Transverse colon (tissue), 4 donors: Measurements from ENCODE around the gene MEX3A.

Source experiments
- EP300 ChIP-seq: sonication (generic); formaldehyde crosslinking; IDR thresholded peaks from one replicate; pipeline ENCODE4 v1.6.1; 2017; ENCODE audit warnings: antibody characterized with exemption, low read depth
- POLR2A ChIP-seq: fragments of 450-650 bp; IDR thresholded peaks from one replicate; pipeline ENCODE4 v1.6.1; 2016; ENCODE audit warnings: antibody characterized with exemption, mild to moderate bottlenecking, moderate library complexity
- POLR2AphosphoS5 ChIP-seq, 3 donors: sonication (generic); formaldehyde crosslinking; IDR thresholded peaks; one replicate each; pipeline ENCODE4 v1.6.1; 2016; ENCODE audit warnings: antibody characterized with exemption in 3 of 3
- TF ChIP-seq, protein P1 (sequence below), 5 experiments: fragments of 200-600 bp in 3 of 5; fragments of 450-650 bp in 2 of 5; sonication (generic) in 3 of 5; IDR thresholded peaks; 1 replicate in 2 of 5; 2 replicates in 3 of 5; pipeline ENCODE4 v1.5.1; 2016 to 2017; ENCODE audit warnings: antibody characterized with exemption in 5 of 5, inconsistent platforms in 3 of 5, mild to moderate bottlenecking in 2 of 5, moderate library complexity in 1 of 5

DNA sequence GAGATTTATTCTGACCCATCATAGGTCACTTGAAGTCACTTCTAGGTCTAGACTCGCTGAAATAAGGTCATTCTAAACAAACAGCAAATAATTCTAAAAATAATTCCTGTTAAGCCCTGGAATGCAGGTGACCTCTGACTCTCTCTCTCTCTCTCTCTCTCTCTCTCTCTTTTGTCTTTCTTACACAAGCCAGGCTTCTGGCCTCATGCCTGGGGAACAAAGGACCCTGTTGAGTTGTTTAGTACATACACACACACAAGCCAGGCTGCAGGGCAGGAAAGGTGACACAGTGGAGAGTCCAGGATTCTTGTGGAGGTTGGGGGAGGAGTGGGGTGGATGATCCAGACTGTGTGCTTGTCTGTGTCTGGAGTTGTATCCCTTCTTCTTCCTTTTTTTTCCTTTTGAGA is 4.0 kb upstream of the MEX3A start:
- TF ChIP-seq, protein P1, sequence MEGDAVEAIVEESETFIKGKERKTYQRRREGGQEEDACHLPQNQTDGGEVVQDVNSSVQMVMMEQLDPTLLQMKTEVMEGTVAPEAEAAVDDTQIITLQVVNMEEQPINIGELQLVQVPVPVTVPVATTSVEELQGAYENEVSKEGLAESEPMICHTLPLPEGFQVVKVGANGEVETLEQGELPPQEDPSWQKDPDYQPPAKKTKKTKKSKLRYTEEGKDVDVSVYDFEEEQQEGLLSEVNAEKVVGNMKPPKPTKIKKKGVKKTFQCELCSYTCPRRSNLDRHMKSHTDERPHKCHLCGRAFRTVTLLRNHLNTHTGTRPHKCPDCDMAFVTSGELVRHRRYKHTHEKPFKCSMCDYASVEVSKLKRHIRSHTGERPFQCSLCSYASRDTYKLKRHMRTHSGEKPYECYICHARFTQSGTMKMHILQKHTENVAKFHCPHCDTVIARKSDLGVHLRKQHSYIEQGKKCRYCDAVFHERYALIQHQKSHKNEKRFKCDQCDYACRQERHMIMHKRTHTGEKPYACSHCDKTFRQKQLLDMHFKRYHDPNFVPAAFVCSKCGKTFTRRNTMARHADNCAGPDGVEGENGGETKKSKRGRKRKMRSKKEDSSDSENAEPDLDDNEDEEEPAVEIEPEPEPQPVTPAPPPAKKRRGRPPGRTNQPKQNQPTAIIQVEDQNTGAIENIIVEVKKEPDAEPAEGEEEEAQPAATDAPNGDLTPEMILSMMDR (IDR thresholded peaks at IDR 0.05), result no peak
- TF ChIP-seq POLR2AphosphoS5 (IDR thresholded peaks at IDR 0.05) (no peak), POLR2A (no peak), EP300 (no peak)
